Lower leg skin (tissue), 4 donors: Measurements from ENCODE around the gene AGPAT1. TPM values are rescaled to one million over a fixed set of nuclear protein-coding genes. Genes with fewer than 3 reads are reported as not detected.
"Not testable (repeated sequence)": the region's sequence is repeated elsewhere in the genome, so short reads cannot be mapped to it uniquely, and the experiment has no call there.

ENCODE experiments used
- DNase-seq, 2 donors: peaks; one replicate each; pipeline ENCODE4 v3.0.0-alpha.2; 2019; ENCODE audit warnings: low spot score in 2 of 2
- H3K4me3 ChIP-seq: fragments of 200-600 bp; sonication (generic); 2 replicates; pipeline ENCODE4 v1.5.1; 2017; ENCODE audit warnings: mild to moderate bottlenecking, low read depth; ENCODE audit not compliant: poor library complexity, severe bottlenecking
- CTCF ChIP-seq, 3 donors: fragments of 450-650 bp; IDR thresholded peaks; one replicate each; pipeline ENCODE4 v1.5.1; 2016; ENCODE audit warnings: antibody characterized with exemption in 3 of 3, mild to moderate bottlenecking in 3 of 3, moderate library complexity in 2 of 3
- POLR2A ChIP-seq, 2 donors: fragments of 450-650 bp; IDR thresholded peaks; one replicate each; pipeline ENCODE4 v1.6.1; 2016 to 2017; ENCODE audit warnings: antibody characterized with exemption in 2 of 2, mild to moderate bottlenecking in 1 of 2, moderate library complexity in 1 of 2
- WGBS, 2 donors: methylation state at CpG; one replicate each; pipeline ENCODE4 v1.1.5; 2018; 5-methylcytosine and 5-hydroxymethylcytosine counted together
- intact Hi-C: fragments of 100-400 bp; cut with DNase I; formaldehyde crosslinking; loops from one replicate; pipeline ENCODE4 v1.15.0; 2023; ENCODE audit warnings: low total_unique reads
- total RNA-seq, 4 donors: library from RNA; depleted of rRNA; stranded (reverse); fragments of >200 nt; gene quantifications; one replicate each; pipeline ENCODE4 v1.1.0, GENCODE V29; 2016

Gene AGPAT1
- total RNA-seq, 4 donors from 2014 or later, result 18.8 to 53.2 (median 28.0) TPM

- 9 to 10% methylated on average over 10 to 13 of the region's 13 CpGs for whole genome bisulfite sequencing, 2 donors
- TF ChIP-seq POLR2A (IDR thresholded peaks at IDR 0.05) (no peak), CTCF (IDR thresholded peaks at IDR 0.05) (no peak)
- peak overlapping the region; percentile 53 for H3K4me3 ChIP-seq
- DNase-seq, result no peak
- intact Hi-C loops, result no loop called here
Measured at GRCh38 chr6:32188381-32189068, 12.6 kb upstream of the AGPAT1 start.

GRCh38 chr6:32187725-32188380, 12.0 kb upstream of the AGPAT1 start:
- H3K4me3 ChIP-seq, DNase-seq, intact Hi-C loops: not testable (repeated sequence)
- WGBS, 2 donors, result 72 to 94% methylated on average over 12 to 18 of the region's 18 CpGs

GRCh38 chr6:32187009-32187709, 11.3 kb upstream of the AGPAT1 start:
- no peak overlapping the region for H3K4me3 ChIP-seq
- no peak for DNase-seq
- 63 to 65% methylated on average over 12 of the region's 12 CpGs for WGBS, 2 donors
- intact Hi-C loops, result no loop called here
- TF ChIP-seq POLR2A (IDR thresholded peaks at IDR 0.05) (no peak), CTCF (IDR thresholded peaks at IDR 0.05) (no peak)

GRCh38 chr6:32186151-32186840, 10.4 kb upstream of the AGPAT1 start:
- intact Hi-C loops, H3K4me3 ChIP-seq, DNase-seq: not testable (repeated sequence)
- 62 to 64% methylated on average over 10 of the region's 10 CpGs for WGBS, 2 donors

- H3K4me3 ChIP-seq, intact Hi-C loops: not testable (repeated sequence)
- DNase-seq, result peak; percentile 84 to 96
- 19 to 28% methylated on average over 11 of the region's 11 CpGs for WGBS, 2 donors
Measured at GRCh38 chr6:32185681-32186131, 9.8 kb upstream of the AGPAT1 start.

- intact Hi-C loops, result no loop called here
- no peak for TF ChIP-seq POLR2A (IDR thresholded peaks at IDR 0.05)
- TF ChIP-seq CTCF (IDR thresholded peaks at IDR 0.05), result no peak
- no peak within 1 kb of the TSS for H3K4me3 ChIP-seq
- no peak for DNase-seq
- WGBS, 2 donors, result 69 to 72% methylated on average over 6 of the region's 6 CpGs
Measured at GRCh38 chr6:32184084-32184640, 8.3 kb upstream of the AGPAT1 start, which contains the start of gene AGER. TSS of gene AGER (minus strand) at chr6:32184253. CDS start at chr6:32184222, 31 bp downstream.
